Vagina (tissue), 2 donors: ENCODE results near the gene MEX3A.

ENCODE experiments used
- POLR2A ChIP-seq, 2 donors: fragments of 450-650 bp; IDR thresholded peaks; one replicate each; pipeline ENCODE4 v1.6.1; 2017; ENCODE audit warnings: antibody characterized with exemption in 2 of 2, mild to moderate bottlenecking in 2 of 2, moderate library complexity in 2 of 2
- POLR2AphosphoS5 ChIP-seq, 2 donors: sonication (generic); formaldehyde crosslinking; IDR thresholded peaks; one replicate each; pipeline ENCODE4 v1.9.0; 2017; ENCODE audit warnings: antibody characterized with exemption in 2 of 2, mild to moderate bottlenecking in 2 of 2, low read depth in 1 of 2; ENCODE audit not compliant: insufficient read depth in 1 of 2
- TF ChIP-seq, protein P1 (sequence below), 3 experiments: fragments of 450-650 bp in 2 of 3; fragments of 200-600 bp in 1 of 3; sonication (generic) in 1 of 3; IDR thresholded peaks; one replicate each; pipeline ENCODE4 v1.5.1; 2017 to 2019; ENCODE audit warnings: antibody characterized with exemption in 3 of 3, mild to moderate bottlenecking in 2 of 3, moderate library complexity in 2 of 3

GRCh38 chr1:156113282-156113950, 31.2 kb upstream of the MEX3A start:
- TF ChIP-seq POLR2A (IDR thresholded peaks at IDR 0.05) (no peak), POLR2AphosphoS5 (IDR thresholded peaks at IDR 0.05; ENCODE audit: insufficient read depth in 1 of 2, low read depth in 1 of 2) (no peak)
- TF ChIP-seq, protein P1, sequence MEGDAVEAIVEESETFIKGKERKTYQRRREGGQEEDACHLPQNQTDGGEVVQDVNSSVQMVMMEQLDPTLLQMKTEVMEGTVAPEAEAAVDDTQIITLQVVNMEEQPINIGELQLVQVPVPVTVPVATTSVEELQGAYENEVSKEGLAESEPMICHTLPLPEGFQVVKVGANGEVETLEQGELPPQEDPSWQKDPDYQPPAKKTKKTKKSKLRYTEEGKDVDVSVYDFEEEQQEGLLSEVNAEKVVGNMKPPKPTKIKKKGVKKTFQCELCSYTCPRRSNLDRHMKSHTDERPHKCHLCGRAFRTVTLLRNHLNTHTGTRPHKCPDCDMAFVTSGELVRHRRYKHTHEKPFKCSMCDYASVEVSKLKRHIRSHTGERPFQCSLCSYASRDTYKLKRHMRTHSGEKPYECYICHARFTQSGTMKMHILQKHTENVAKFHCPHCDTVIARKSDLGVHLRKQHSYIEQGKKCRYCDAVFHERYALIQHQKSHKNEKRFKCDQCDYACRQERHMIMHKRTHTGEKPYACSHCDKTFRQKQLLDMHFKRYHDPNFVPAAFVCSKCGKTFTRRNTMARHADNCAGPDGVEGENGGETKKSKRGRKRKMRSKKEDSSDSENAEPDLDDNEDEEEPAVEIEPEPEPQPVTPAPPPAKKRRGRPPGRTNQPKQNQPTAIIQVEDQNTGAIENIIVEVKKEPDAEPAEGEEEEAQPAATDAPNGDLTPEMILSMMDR (IDR thresholded peaks at IDR 0.05): no peak
